ENCODE results near the gene CD226.
A peak's percentile ranks its signal among the peaks of the same experiment; 100 is the strongest.
"Not testable (repeated sequence)": the region's sequence is repeated elsewhere in the genome, so short reads cannot be mapped to it uniquely, and the experiment has no call there.

Gene CD226

DNA sequence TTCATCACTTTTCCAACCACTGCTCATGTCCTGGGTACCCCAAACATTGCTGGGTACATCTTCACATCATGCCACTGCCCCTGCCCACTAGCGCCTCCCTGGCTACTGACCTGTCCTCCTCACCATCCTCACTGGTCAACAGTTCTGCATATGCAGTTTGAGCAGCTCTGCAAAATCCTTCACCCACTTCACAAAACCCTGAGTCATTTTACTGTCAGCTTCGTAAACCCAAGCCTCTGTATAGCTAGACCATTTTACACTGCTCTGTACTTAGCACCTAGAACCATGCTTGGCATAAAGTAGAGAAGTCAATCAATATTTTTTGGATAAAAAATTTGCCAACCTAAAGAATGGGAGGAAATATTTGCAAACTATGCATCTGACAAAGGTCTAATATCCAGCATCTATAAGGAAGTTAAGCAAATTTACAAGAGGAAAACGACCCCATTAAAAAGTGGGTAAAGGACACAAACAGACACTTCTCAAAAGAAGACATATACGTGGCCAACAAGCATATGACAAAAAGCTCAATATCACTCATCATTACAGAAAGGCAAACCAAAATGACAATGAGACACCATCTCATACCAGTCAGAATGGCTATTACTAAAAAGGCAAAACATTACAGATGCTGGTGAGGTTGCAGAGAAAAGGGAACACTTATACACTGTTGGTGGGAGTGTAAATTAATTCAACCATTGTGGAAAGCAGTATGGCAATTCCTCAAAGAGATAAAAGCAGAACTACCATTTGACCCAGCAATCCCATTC, 48.3 kb downstream of the CD226 start:
- DNase-seq: not testable (repeated sequence)

DNA sequence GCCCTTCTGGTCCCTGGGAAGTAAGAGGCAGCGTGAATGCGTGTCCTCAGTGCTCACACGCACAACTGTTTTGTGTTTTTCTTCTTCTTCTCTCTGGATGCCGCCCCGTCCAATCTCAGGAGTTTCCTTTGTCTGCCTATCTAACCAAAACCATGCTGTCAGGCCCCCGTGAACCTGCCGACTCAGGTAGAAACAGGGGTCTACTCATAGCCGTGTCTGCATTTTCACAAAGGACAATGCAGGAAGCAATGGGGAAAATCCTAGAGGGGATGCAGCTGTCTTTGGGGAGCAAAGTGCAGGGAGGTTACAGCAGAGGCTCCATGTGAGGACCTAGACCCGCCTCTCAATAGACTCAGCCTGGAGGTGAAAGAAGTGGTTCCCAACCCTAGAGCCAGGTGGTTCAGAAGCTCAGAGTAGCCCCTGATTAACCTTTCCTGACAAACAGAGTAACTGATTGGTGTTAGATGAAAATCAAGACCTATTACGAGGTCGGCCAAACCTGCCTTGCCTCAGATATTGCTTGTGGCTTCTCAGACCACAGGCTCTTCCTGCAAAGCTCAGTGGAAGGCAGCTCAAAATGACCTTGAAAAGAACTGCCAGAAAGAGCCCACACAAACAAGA, 49.3 kb downstream of the CD226 start:
- DNase-seq: no peak

DNA sequence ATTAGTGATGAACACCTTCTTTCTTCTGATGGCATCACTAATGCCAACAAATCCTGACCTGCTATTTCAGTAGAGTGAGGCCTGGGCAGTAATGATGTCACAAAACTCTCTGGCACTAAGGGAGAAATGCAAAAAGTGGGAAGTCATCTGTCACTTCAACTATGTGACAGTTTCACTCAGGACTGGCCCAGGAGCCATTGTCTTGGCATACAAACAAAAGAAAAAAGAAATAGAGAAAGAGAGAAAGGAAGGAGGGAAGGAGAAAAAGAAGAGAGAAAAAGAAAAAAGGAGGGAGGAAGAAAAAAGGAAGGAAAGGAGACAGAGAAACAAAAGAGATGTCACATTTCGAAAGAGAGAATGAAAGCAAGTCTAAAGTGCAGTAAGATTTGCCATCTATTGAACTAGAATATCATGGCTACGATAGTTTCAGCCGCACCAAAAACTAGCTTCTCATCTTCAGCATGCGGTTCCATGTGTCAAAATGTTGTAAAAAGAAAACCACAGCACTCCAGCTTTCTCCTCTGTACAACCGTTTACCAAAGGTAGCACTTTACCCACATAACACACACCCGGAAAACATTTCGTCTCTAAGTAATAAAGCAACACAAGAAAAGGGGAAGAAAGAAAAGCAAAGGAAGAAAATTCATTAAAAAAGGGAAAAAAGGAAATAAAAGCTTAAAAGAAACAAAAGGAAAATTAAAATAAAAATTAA, 50.1 kb downstream of the CD226 start:
- DNase-seq: no peak

DNA sequence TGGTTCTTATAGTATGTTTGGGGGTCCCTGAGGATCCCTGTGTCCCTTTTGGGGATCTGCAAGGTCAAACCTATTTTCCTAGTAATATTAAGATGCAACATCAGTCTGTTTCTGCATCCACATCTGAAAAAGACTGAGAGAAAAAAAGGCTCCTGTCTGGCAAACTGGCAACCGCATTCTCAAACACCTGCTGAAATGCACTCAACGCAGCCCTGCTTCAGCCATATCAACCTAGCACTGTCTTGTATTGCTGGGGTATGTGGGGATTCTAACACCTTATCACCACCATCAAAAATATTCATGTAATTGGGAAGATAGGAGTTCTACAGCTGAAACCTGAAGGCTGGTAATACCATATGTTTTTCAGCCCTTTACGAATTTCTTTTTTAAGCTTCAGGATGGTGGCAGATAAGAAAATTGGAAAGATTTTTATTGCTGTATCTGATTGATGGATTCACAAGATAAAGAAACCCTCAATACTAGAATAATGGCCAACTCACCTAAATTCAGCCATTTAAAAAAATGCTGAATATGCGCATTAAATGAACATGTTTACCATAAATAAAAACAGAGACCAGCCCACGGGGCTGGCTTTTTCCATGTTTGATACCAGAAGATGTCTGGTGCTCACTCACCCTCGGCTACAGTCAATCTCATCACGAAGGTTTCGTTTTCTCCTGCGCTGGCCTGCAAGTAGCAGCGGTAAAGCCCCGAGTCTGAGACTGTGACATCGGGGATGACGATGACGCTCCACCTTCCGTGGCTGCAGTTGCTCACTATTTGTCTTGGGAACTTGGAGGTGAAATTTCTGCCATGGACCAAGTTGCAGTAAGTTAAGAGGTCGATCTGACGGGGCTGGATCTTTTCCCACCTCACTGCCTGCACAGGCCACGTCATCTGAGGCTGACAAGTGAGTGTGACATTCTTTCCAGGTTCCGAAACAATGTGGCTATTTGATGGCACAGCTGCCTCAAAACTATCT, 52.3 kb downstream of the CD226 start:
- no peak for DNase-seq

DNA sequence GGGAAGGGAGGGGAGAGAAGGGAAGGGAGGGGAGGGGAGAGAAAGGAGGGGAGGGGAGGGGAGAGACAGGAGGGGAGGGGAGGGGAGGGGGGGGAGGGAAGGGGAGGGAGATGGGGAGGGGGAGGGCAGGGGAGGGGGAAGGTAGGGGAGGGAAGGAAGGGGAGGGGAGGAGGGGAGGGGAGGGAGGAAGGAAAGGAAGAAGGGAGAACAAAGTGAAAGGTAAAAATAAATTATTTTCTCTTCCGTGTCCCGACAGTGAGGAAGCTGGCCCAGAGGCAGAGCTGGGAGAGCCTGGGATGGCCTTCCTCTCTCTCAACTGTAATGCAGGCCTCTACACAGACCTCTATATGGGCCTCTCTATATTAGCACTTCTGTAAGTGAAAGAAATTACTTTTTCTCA, 53.2 kb downstream of the CD226 start:
- no peak for DNase-seq

DNA sequence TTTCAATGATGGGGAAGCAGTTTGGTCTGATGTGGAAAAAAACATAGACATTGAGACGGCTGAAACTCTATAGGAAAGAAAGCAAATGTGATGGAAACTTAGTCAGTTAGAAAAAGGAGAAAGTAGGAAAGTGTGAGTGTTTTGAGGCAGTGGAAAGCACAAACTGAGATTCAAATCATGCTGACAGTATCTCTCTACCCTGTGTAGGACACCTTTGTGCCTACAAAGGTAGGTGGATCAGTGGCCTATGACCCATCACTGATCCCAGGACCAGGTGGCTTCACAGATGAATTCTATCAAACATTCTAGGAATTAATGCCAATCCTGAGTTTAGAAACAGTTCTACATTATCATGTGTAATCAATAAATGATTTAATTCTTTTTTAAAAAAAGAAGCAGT, 57.1 kb downstream of the CD226 start:
- DNase-seq: no peak

DNA sequence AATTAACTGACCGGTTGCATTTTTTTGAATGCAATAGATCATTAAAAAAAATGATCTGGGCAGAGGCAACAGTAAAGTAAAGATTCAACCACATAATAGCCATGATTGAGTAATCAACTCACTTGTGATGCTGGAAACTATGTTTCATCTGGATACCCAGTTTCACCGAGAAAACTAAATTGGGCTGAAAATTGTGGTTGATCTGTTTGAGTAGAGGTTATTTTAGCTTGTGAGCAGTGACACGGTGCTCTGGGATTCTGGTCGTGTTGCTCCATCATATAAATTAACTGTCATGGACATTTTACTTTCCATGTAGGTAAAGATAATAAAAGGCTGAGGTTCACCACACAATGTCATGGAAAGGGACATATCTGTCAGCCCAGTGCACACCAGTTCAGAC, 58.7 kb downstream of the CD226 start:
- no peak for DNase-seq

DNA sequence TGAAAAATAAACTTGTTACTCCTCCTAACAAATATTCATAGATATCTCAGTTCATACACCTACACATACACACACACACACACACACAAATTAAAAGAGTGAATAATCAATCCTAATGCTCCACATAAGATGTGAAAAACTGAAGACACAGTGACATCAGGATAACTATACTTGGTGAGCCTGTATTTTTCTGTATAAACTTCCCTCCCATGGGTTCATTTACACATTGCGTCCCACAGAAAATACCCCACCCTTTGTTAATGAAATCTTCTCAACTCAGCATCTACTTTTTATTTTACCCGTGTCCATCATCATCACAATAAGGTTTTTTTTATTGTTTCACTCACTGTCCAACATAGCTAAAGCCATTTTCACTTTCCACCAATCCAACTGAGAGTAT, 60.4 kb downstream of the CD226 start:
- no peak for DNase-seq

DNA sequence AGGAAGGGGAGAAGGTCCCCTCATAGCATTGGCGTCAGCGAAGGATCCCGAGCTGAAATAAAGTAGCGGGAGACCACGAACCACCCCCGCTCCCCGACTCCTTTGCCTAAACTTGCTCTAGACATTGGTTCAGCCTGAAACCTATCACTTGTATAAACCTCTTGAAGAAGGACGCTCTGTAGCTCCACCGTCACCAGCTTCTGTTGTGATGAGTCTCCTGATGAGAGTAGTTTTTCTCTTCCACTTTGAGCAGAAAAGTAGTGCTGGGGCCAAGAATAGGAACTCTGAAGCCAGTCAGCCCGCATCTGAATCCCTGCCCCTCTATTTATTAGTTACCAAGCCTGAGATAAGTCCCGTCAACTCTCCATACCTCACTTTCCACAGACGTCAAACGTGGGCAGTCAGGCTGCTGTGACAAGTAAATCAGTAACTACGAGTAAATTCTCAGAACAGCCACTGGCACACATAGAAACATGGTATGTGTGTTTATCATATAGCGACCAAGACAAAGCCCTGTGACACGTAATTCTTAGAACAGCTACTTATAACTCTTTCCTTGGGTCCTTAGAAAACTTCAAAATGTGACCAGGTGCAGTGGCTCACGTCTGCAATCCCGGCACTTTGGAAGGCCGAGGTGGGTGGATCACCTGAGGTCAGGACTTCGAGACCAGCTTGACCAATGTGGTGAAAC, 61.7 kb downstream of the CD226 start:
- no peak for DNase-seq

DNA sequence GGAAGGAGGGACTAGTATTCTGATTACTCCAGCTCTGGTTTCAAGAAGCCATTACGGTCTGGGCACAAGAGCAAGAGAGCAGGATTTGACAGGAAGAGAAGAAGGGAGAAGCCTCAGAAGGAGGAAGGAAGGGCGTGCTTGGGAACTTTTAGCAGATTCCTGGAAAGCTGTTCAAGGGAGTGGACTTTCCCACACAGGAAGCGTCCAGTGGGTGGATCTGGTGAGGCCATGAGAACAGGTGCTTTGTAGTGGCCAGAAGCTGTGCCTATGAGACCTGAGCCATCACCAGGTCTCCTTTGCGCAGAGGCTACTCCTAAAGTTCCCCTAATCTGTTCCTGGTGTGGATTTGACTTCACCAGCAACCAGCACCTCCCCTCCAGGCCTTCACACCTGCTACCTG, 62.3 kb downstream of the CD226 start:
- no peak for DNase-seq

DNA sequence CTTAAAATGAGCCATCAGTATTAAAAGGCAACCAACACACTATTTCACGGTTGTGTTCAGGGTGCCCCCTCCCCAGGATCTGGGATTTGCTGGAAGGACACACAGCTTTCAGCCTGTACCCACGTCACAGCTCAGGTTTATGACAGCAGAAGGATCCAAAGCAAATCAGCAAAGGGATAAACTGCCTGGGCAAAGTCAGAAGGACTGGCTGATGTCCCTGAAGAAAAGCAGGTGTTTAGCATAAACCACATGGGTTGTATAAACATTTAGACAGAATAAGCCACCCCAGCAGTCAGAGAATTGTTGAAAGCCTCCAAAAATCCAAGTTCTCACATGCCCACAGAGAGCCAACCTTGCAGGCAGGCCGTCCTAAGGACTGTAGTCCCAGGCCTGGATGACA, 63.9 kb downstream of the CD226 start:
- no peak for DNase-seq

DNA sequence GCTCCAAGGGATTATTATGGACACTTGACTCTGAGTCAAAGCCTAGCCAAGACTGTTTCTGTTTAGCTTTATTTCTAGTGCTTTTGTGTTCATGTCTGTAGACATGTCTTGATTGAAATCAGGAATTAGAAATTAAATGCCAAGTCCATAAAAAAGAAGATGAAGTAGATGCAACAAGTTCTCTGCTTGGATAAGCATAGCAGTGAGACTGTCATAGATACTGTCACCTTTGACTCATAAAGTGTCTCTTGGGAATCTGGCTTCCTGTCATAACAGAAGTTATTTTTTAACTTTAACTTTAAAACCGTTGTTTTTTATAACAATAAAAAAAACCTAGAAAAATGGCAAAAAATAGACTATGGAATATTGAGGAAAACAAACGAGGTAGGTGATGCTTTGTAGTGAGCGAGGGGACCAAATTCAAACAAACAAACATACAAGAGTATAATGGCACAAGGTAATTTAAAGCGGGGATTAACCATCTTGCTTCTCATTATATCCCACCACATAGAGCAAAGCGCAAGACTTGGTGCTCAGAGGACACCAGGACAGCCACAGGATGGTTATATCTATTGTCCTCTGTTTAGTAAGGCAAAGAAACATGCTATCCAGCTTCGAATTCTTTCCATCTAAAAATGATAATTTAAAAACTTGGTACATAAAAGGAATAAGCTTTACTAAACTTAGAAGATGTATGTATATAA, 64.6 kb downstream of the CD226 start:
- no peak for DNase-seq

DNA sequence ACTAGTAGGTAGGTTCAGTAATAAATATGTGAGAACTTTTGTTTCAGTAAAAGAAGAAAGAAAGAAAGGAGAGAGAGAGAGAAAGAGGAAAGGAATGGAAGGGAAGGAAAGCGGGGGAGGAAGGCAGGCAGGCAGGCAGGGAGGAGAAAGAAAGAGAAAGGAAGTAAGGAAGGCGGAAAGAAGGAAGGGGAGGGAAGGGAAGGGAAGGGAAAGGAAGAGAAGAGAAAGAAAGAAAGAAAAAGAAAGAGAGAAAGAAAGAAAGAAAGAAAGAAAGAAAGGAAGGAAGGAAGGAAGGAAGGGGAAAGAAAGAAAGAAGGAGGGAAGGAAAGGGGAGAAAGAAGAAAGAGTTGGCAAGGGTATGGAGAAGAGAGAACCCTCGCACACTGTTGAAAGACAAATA, 67.6 kb downstream of the CD226 start:
- DNase-seq: no peak

DNA sequence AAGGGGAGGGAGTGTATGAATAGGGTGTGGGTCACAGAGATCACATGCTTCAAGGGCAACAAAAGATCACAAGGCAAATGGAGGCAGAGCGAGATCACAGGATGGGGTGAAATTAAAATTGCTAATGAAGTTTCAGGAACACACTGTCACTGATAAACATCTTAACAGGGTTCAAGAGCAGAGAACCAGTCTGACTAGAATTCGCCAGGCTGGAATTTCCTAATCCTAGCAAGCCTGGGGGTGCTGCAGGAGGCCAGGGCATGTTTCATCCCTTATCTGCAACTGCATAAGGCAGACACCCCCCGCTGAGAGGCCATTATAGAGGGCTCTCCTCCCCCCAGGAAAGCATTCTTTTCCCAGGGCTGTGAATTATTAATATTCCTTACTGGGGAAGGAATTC, 68.6 kb downstream of the CD226 start:
- not testable (repeated sequence) for DNase-seq

DNA sequence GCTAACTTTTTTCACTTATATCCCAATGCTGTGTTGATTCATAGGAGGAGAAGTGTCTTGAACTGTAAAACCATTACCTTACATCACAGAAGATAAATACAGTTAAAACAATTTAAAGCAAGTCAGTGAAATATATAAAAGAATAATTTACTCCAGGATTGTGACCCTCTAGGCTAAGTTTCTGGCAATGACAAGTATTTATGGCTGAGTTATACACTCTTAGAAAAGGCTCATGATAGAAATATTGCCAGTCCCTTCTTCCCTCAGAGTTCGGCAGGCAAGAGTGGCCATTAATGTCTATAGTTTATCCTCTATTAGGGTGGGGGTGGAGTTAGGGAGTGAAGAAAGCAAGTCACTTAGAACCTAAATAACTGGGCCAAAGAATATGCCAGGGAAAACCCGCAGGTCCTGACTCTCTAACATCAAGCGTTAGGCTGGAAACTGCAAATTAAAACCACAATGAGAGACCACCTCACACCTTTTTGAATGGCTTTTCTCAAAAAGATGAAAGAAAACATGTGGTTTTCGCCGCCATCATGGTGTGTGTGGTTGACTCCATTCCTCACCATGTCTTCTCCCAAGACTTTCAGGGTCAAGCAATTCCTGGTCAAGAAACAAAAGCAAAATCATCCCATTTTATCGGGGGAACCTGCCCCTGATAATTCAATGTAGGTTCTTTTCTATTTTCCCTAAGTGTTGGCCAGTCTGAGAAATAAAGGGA, 69.3 kb downstream of the CD226 start:
- DNase-seq: no peak

DNA sequence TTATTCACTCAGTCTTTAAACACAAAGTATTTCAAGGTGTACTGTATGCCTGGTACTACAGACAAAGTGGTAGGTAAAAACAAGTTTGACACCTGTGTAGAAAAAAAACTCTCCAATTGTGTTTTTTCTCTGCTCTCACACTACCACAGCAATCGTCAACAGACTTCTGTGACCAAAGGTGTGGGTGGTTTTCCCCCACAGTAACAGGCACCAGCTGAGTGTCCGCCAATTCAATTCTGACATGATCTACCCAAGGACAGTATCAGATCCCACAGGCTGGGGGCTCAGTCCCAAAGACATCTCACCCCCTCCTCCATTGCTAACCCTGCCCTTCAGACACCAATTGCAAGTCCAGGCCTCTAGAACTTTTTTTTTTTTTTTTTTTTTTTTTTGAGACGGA, 71.2 kb downstream of the CD226 start:
- no peak for DNase-seq

DNA sequence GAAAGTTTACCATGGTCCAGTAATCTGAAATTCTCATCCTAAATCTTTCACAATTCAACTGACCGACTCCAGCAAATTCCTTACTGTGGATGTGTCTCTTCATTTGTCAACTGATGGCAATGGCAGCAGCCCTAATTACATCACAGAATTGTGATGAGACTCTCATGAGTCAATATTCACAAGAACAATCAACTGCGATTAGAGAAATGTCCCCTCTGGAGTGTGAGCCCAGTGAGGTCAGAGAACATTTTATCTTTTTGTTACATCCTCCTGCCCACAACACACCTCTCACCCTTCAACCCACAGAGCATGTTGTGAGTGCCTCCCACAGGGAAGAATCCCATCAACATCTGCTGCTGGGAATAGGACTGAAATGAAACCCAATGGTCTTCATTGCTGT, 73.6 kb downstream of the CD226 start:
- peak; percentile 31 for DNase-seq

DNA sequence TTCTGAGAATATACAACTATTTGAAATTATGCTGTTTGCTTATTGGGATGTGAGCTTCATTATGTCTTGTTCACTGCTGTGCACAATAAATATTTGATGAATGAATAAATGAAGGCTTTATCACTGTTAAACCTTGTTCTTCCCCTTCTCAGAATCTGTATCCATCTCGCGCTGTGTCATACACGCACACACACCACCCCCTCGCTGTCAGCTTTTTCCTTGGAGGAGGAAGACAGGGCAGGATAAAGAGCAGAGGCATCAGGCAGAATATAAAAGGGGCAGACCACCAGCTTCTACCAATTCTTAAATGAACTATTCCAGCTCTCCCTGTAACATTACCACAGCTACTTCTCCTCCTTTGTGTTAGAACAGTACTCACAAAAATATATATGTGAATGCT, 75.0 kb downstream of the CD226 start:
- DNase-seq: no peak

DNA sequence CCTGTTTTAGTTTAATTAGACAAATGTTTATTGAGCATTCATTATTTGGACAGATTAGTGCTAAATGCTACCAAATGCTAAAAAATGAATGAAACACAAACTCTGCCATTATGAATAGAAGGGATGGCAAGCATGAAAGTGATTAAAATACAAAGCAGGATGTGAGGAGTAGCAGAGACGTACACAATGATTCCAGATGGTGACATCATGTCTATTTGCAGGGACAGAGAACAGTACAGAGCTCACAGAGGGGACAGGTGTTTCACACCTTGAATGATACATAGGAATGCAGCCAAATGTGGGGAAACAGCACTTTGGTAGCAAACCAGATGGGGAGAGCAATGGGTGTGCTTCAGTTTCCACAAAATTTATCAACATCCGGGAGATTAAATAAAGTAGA, 76.3 kb downstream of the CD226 start:
- DNase-seq: no peak

DNA sequence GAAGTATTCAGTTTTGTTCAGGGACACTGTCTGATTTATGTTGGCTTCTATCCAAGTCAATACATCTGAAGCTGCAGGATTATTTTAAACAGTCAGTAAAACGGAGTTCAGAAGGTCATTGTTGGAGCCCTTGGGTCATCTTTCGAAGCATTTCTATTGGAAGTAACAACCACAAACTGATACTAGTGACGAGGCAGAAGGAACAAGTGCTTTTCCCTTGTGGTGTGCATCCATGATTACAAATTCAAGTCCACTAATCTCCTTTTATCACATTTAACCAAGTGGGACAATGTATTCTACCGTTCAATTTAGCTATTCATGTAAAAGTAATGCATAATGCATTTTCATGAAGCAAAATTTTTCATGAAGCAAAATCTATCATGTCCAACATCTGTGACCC, 76.9 kb downstream of the CD226 start:
- no peak for DNase-seq

DNA sequence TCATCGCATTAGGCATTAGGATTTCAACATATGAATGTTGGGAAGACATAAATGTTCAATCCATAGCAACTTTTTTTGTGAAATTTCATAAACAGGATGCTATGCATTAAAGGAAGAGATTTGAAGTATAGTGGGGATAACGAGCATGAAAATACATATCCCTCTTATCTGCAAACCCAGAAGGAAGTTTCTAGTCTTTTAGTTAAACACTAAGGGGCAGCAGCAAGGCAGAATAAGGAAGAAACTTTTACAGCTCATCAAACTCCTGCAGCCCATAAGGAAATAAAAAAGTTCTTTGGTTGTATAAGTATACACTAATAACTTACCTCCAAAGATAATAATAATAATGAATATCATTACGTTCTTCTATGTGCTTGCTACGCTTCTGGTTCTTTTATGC, 81.5 kb downstream of the CD226 start:
- DNase-seq: no peak
